ENCODE measurements around the gene VRK2. TPM values are rescaled to one million over a fixed set of nuclear protein-coding genes. Genes with fewer than 3 reads are reported as not detected.
A peak's percentile ranks its signal among the peaks of the same experiment; 100 is the strongest.

VRK2 gene
- total and polyA plus RNA-seq, 2 experiments from 2014 or later: 11.8 to 18.1 TPM

DNA sequence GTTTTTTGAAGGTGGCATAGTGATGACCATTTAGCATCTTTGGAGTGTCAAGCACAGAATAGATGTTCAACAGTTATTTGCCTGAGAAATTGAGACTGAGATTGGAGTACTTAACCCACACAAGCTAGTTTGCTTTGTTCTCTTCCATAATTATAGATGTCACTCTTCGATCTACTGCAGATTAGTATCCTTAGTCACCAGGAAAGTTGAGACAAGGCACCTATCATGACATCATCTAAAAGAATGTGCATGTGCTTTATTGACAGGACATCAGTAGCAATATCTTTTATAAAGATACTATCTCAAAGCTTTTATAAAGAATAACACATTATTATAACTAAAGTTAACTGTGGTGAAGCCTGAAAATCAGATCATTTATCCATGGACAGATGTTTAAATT is 6.4 kb downstream of the VRK2 start:
- H3K36me3 ChIP-seq: no peaks in the 10 kb centered on the region
- H3K4me1 ChIP-seq (ENCODE audit: low read depth): peaks cover 16% of the 10 kb centered on the region
- no peak overlapping the region for H3K4me3 ChIP-seq
- DNase-seq (ENCODE audit: low read depth in 1 of 2, low spot score in 1 of 2): no peak
- TF ChIP-seq, protein P1, sequence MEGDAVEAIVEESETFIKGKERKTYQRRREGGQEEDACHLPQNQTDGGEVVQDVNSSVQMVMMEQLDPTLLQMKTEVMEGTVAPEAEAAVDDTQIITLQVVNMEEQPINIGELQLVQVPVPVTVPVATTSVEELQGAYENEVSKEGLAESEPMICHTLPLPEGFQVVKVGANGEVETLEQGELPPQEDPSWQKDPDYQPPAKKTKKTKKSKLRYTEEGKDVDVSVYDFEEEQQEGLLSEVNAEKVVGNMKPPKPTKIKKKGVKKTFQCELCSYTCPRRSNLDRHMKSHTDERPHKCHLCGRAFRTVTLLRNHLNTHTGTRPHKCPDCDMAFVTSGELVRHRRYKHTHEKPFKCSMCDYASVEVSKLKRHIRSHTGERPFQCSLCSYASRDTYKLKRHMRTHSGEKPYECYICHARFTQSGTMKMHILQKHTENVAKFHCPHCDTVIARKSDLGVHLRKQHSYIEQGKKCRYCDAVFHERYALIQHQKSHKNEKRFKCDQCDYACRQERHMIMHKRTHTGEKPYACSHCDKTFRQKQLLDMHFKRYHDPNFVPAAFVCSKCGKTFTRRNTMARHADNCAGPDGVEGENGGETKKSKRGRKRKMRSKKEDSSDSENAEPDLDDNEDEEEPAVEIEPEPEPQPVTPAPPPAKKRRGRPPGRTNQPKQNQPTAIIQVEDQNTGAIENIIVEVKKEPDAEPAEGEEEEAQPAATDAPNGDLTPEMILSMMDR (IDR thresholded peaks at IDR 0.05; ENCODE audit: low read depth, low read length): no peak
- H3K9me3 ChIP-seq (ENCODE audit: low read depth): no peaks in the 10 kb centered on the region
- no peaks in the 10 kb centered on the region for H3K27me3 ChIP-seq
- H3K27ac ChIP-seq: no peak overlapping the region

DNA sequence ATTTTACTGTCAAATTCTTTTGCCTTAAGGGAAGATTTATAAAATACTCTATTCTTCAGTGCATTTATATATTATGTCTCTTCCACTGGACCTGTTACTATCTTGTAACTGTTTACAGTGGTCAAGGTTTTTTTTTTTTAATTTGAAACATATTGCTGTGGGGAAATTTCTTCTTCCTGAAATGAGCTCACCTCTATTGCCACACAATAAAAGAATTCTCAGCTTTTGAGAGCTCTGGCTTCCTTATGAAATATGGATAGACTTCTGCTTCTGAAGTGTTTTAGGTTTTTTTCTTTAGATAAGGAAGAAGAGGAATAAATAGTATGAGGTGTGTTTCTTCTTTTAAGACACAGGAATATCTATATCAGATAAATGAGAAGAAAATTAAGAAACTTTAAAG is 7.7 kb downstream of the VRK2 start:
- TF ChIP-seq, protein P1 (IDR thresholded peaks at IDR 0.05; ENCODE audit: low read depth, low read length): no peak
- Histone ChIP-seq H3K9me3 (ENCODE audit: low read depth) (no peaks in the 10 kb centered on the region), H3K36me3 (no peaks in the 10 kb centered on the region), H3K27ac (no peak overlapping the region), H3K4me3 (no peak overlapping the region), H3K27me3 (no peaks in the 10 kb centered on the region), H3K4me1 (ENCODE audit: low read depth) (peaks cover 21% of the 10 kb centered on the region)
- peak in 1 of 2 donors; percentile 53 for DNase-seq (ENCODE audit: low read depth in 1 of 2, low spot score in 1 of 2)

DNA sequence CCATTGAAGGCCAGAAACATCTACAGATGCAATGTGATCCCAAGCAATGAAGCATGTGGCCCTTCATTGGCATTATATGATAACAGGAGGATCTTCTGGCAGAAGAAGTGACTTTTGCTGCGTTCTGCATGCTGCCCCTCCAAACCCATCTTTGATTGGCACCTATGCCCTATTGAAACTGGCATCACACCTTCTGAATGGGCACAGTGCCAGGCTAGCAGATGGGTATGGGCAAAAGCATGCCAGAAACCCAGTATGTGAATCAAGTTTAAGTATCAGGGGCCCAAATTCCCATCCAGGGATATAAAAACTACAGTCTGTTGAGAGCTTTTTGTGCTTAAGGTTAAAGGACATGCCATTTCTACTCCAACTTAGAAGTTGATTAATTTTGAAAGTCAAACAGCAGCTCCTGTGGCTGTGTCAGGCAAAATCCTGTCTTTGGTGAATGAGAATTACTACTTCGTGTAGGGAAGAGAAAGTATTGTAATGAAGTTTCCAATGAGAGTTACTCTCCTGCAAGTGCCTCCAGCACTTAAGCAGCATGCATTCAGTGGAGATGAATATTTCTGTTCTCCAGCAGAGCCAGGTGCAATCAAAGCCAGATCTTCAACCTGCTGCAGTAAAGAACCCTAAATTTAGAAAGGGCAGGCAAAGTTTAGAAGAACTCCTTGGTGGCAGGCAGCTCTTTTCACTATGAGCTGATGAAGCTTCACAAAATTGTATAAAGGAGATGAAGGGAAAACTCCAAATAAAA is 8.6 kb downstream of the VRK2 start:
- Histone ChIP-seq H3K9me3 (ENCODE audit: low read depth) (no peaks in the 10 kb centered on the region), H3K36me3 (no peaks in the 10 kb centered on the region), H3K4me1 (ENCODE audit: low read depth) (peaks cover 21% of the 10 kb centered on the region), H3K4me3 (no peak overlapping the region), H3K27ac (peak overlapping the region; percentile 52), H3K27me3 (no peaks in the 10 kb centered on the region)
- TF ChIP-seq, protein P1 (IDR thresholded peaks at IDR 0.05; ENCODE audit: low read depth, low read length): no peak
- DNase-seq (ENCODE audit: low read depth in 1 of 2, low spot score in 1 of 2): peak in 1 of 2 donors; percentile 28

DNA sequence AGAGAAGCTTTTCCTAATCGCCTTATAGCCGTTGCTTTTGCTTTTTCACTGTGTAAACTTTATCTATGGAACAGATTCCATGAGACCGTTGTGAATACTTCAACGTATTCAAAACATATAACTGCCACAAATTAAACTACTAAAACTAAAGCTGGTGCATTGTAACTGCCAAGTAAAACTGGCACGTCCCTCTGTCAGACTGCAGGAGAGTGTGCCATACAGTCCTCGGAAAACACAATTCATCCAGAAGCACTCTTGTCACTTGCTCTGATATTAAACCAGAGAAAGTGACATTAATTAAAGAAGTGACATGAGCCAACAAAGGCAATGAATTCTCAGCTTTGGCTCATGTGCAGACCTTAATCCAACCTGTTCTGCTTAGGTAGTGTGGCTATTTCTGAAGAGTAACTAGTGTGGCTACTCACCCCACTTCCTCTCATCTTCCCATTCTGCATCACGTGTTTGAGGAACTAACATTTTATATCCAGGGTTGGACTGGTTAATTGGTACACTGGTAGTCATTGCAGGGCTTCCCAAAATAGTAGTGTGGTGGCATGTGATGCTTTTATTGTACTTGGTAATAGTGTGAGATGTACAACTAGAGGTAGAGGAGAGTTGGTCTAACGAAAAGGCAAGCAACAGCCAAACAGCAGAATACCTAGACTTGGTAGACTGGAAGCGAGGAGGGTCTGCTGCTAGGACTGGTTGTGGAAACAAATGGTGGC is 9.7 kb downstream of the VRK2 start:
- Histone ChIP-seq H3K36me3 (no peaks in the 10 kb centered on the region), H3K27me3 (no peaks in the 10 kb centered on the region), H3K4me1 (ENCODE audit: low read depth) (peaks cover 21% of the 10 kb centered on the region), H3K27ac (no peak overlapping the region), H3K4me3 (no peak overlapping the region), H3K9me3 (ENCODE audit: low read depth) (no peaks in the 10 kb centered on the region)
- DNase-seq (ENCODE audit: low read depth in 1 of 2, low spot score in 1 of 2): no peak
- TF ChIP-seq, protein P1 (IDR thresholded peaks at IDR 0.05; ENCODE audit: low read depth, low read length): no peak

DNA sequence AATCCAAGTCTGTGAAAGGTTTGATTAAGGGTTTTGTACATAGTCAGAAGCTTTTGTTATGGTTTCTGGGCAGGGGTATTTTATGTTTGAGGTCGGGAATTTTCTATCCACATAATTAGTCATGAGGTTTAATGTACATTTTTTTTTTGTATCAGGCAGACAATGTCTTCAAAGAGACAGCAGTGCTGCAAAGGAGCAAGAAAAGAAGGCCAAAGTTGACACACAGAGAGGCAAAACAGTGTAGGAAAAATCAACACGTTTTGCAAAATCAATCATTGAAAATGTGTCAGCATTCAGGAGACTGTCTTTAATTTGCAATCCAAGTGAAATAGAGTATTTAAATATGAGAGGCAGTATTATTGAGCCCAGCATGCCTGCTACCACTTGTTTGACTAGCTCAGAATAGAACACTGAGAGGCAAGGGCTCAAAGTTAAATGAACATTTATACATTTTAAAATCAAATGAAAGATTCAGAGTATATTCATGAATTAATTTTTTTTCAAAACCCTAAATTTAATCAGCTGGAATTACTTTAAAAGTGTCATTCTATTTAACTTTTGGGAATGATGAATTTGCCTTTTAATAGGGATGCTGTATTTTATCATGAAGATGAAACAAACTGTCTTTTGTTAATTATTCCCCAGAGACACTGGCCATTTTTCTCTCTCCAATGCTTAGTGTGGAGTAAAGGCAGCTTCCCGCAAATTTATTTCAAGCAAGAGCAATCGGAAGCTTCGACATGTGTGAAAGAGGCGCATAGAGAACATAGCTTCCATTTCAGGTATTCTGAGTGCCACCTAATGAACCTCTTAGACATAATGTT is 11.3 kb downstream of the VRK2 start:
- no peak overlapping the region for H3K4me3 ChIP-seq
- no peaks in the 10 kb centered on the region for H3K9me3 ChIP-seq (ENCODE audit: low read depth)
- H3K36me3 ChIP-seq: no peaks in the 10 kb centered on the region
- no peak for DNase-seq (ENCODE audit: low read depth in 1 of 2, low spot score in 1 of 2)
- peaks cover 17% of the 10 kb centered on the region for H3K4me1 ChIP-seq (ENCODE audit: low read depth)
- no peaks in the 10 kb centered on the region for H3K27me3 ChIP-seq
- TF ChIP-seq, protein P1 (IDR thresholded peaks at IDR 0.05; ENCODE audit: low read depth, low read length): no peak
- H3K27ac ChIP-seq: no peak overlapping the region
